GM10266 (cell line): Measurements from ENCODE around the gene SCAF11.

Experiments used
- DNase-seq: peaks from one replicate; pipeline ENCODE4 v3.0.0; 2012; ENCODE audit errors: extremely low spot score
- CTCF ChIP-seq: IDR thresholded peaks from 2 replicates; pipeline ENCODE4 v1.5.1; 2012; ENCODE audit warnings: mild to moderate bottlenecking, low read depth; ENCODE audit not compliant: control insufficient read depth, insufficient read depth; ENCODE audit errors: missing control alignments

The SCAF11 gene

GRCh38 chr12:45975506-45975905 lies 14.9 kb downstream of the SCAF11 start:
- no peak for TF ChIP-seq CTCF
- DNase-seq, result no peak

GRCh38 chr12:45974883-45975282 lies 15.5 kb downstream of the SCAF11 start:
- no peak for DNase-seq
- no peak for TF ChIP-seq CTCF

- TF ChIP-seq CTCF, result no peak
- no peak for DNase-seq
These were observed 16.1 kb downstream of the SCAF11 start for GRCh38 chr12:45974171-45974719.

DNA sequence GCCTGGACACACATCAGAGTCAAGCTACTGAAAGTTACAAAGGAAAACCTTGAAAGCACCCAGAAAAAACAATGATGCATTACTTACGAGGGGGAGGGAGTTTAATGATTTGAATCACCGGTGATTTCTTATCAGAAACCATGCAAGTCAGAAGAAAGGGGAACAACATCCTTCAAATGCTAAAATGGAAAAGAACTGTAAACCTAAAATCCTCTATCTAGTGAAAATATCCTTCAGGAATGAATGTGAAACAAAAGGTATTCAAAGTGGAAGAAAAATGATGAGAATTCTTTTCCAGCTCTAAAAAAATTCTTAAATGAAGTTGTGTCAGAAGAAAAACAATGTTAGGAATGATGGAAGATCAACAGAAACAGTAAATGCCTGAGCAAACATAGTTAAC lies 16.8 kb downstream of the SCAF11 start:
- TF ChIP-seq CTCF, result no peak
- DNase-seq, result no peak

DNA sequence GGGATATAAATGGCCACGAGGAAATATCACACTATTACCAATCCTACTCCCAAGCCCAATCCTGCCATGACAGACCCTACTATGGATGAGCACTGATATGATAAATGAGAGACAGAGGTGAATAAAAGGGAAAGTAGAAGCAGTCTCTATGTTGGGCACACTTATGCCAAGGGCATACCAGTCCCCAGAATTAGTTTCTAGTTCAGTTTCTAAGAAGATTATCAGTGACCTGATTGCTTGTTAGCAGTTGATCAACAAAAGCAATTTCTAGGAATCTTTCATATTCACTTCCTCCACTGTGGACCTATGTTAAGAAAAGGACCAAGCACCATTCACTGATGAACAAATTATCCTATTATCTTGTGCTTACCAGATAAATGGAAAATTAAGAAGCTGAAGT lies 20.0 kb downstream of the SCAF11 start:
- TF ChIP-seq CTCF, result no peak
- no peak for DNase-seq

DNA sequence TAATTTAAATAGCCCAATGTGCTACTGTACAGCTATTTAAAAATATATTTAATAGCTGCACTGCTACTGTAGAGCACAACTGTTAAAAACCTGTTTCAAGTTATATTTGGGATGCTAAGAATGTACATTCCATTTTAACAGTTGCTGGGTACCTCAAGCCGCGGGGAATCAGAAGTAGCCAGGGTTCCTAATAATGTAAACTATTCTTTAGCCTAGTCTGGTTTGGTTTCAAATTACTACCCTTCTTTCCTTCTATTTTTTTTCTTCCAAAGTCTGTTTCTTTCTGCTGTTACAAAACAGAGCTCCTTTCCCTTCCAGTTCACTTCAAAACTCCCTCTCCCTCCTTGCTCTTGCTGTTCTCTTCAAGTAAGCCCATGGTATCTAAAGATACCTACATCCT lies 21.3 kb downstream of the SCAF11 start:
- DNase-seq, result no peak
- no peak for TF ChIP-seq CTCF

DNA sequence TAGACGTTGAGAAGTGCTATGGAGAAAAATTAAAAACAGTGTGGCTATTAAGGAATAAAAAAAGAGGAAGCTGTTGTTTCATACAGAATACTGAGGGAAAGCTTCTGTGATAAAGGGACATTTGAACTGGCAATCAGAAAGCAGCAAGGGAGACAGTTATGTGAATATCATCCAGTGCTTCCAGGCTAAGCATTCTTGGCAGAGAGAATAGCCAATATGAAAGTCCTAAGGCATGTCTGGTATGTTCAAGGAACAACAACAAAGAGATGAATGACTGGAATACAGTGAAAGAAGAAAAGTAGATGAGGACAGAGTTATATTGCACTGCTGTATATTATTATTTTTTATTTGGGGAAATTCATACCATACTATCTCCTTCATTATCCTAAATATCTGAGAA lies 23.9 kb downstream of the SCAF11 start:
- no peak for TF ChIP-seq CTCF
- DNase-seq, result no peak
